Stimulated activated memory B cell treated with anti-CD40 and anti-IgM and Interleukin-4, amounts not matched to agents 10 μg/mL and 1 μg/mL and 100 μg/mL, for 72 hours (primary cell): ENCODE measurements around the gene TRPM3.
"Not testable (repeated sequence)": the region's sequence is repeated elsewhere in the genome, so short reads cannot be mapped to it uniquely, and the experiment has no call there.

Source experiments
- ATAC-seq: fragments of 150-1000 bp; cut with Tn5 transposase; 2 replicates; pipeline ENCODE4 v1.10.0; 2021
- H3K27ac Mint-ChIP-seq: one replicate; pipeline ENCODE4 v1.8.0; 2022; ENCODE audit warnings: mild to moderate bottlenecking, mixed read lengths
- H3K27me3 Mint-ChIP-seq: one replicate; pipeline ENCODE4 v1.8.0; 2022; ENCODE audit warnings: mixed read lengths
- H3K36me3 Mint-ChIP-seq: one replicate; pipeline ENCODE4 v1.8.0; 2022; ENCODE audit warnings: mixed read lengths
- H3K4me1 Mint-ChIP-seq: one replicate; pipeline ENCODE4 v1.8.0; 2022; ENCODE audit warnings: mixed read lengths
- H3K4me3 Mint-ChIP-seq: one replicate; pipeline ENCODE4 v1.8.0; 2022; ENCODE audit warnings: mild to moderate bottlenecking, moderate library complexity, mixed read lengths
- H3K9me3 Mint-ChIP-seq: one replicate; pipeline ENCODE4 v1.8.0; 2022; ENCODE audit warnings: mixed read lengths

The TRPM3 gene

GRCh38 chr9:70795841-70796240 lies 325.6 kb downstream of the TRPM3 start:
- no peak overlapping the region for H3K27ac Mint-ChIP-seq
- no peaks in the 10 kb centered on the region for H3K4me1 Mint-ChIP-seq
- no peaks in the 10 kb centered on the region for H3K27me3 Mint-ChIP-seq
- ATAC-seq: no peak
- H3K4me3 Mint-ChIP-seq: no peak overlapping the region
- no peaks in the 10 kb centered on the region for H3K36me3 Mint-ChIP-seq
- no peaks in the 10 kb centered on the region for H3K9me3 Mint-ChIP-seq

GRCh38 chr9:70792796-70793195 lies 328.6 kb downstream of the TRPM3 start:
- no peak overlapping the region for H3K4me3 Mint-ChIP-seq
- H3K9me3 Mint-ChIP-seq: no peaks in the 10 kb centered on the region
- ATAC-seq: no peak
- no peaks in the 10 kb centered on the region for H3K36me3 Mint-ChIP-seq
- H3K27me3 Mint-ChIP-seq: no peaks in the 10 kb centered on the region
- no peak overlapping the region for H3K27ac Mint-ChIP-seq
- no peaks in the 10 kb centered on the region for H3K4me1 Mint-ChIP-seq

- no peak overlapping the region for H3K27ac Mint-ChIP-seq
- no peaks in the 10 kb centered on the region for H3K36me3 Mint-ChIP-seq
- H3K4me1 Mint-ChIP-seq: no peaks in the 10 kb centered on the region
- H3K9me3 Mint-ChIP-seq: no peaks in the 10 kb centered on the region
- ATAC-seq: no peak
- H3K27me3 Mint-ChIP-seq: no peaks in the 10 kb centered on the region
- no peak overlapping the region for H3K4me3 Mint-ChIP-seq
These were observed 329.5 kb downstream of the TRPM3 start for GRCh38 chr9:70791936-70792335.

GRCh38 chr9:70789086-70789485 lies 332.3 kb downstream of the TRPM3 start:
- H3K27me3 Mint-ChIP-seq: no peaks in the 10 kb centered on the region
- no peak for ATAC-seq
- H3K27ac Mint-ChIP-seq: no peak overlapping the region
- no peaks in the 10 kb centered on the region for H3K4me1 Mint-ChIP-seq
- no peaks in the 10 kb centered on the region for H3K9me3 Mint-ChIP-seq
- no peak overlapping the region for H3K4me3 Mint-ChIP-seq
- no peaks in the 10 kb centered on the region for H3K36me3 Mint-ChIP-seq

DNA sequence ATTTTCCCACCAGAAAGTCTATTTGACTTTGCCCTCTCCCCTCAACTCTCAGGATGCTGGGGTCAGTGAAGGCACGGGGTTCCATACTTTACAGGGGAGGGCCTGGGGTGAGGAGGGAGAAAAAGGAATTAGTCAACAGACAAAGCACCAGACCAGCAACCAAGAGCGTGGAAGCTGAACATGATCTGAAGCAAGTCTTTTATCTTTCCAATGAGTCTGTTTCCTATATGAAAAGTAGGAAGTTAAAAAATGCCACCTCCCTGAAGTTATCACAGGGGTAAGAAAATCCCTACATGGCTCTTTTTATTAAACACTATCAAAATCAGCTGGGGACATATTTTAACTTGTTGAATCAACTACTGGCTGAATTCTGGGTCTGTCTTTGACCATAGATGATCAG lies 337.0 kb downstream of the TRPM3 start:
- Mint-ChIP-seq H3K4me3 (no peak overlapping the region), H3K4me1 (no peaks in the 10 kb centered on the region), H3K27ac (no peak overlapping the region), H3K27me3 (no peaks in the 10 kb centered on the region), H3K9me3 (no peaks in the 10 kb centered on the region), H3K36me3 (no peaks in the 10 kb centered on the region)
- ATAC-seq: no peak

GRCh38 chr9:70778568-70778967 lies 342.9 kb downstream of the TRPM3 start:
- Mint-ChIP-seq H3K9me3 (no peaks in the 10 kb centered on the region), H3K36me3 (no peaks in the 10 kb centered on the region), H3K4me1 (no peaks in the 10 kb centered on the region), H3K27ac (no peak overlapping the region), H3K27me3 (no peaks in the 10 kb centered on the region), H3K4me3 (no peak overlapping the region)
- no peak for ATAC-seq

DNA sequence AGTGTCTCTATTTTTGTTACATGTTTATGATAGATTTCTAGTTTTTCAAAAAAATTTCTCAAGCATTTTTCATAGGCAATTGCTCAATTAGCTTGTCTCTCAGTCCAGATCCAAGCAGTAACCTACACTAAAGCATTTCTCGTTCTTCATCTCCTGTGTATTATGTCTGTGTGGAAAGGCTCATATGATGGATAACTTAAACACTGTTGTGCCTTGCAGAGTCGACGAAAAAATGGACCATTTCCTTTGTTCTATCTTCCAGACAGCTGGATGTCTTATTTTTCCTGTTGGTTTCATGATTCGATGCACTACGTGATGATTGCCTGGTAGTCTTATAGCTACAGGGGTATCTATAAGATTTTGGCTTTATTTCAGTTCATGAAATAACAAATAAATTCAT lies 347.8 kb downstream of the TRPM3 start:
- Mint-ChIP-seq H3K4me3 (no peak overlapping the region), H3K9me3 (no peaks in the 10 kb centered on the region), H3K4me1 (no peaks in the 10 kb centered on the region), H3K27me3 (no peaks in the 10 kb centered on the region), H3K27ac (no peak overlapping the region), H3K36me3 (no peaks in the 10 kb centered on the region)
- ATAC-seq: no peak

DNA sequence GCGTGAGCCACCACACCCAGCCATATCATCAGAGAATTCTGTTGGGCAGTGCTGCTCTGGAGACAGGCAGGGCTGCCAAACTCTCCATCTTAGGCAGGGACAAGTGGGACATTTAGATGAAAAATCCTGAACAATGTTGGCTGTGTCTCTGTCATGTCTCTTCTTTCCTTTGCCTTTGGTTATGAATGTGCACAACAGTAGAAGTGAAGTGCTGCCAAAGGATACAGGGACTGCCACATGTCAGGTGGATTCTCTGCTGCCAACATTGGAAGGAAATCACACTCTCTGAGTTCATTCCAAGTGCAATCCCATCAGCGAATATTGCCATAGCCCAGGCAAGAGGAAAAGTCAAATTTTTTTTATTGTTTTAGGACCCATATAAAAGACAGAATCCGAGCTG lies 348.8 kb downstream of the TRPM3 start:
- Mint-ChIP-seq H3K4me1 (no peaks in the 10 kb centered on the region), H3K4me3 (no peak overlapping the region), H3K27me3 (no peaks in the 10 kb centered on the region), H3K9me3 (no peaks in the 10 kb centered on the region), H3K27ac (no peak overlapping the region), H3K36me3 (no peaks in the 10 kb centered on the region)
- ATAC-seq: no peak

DNA sequence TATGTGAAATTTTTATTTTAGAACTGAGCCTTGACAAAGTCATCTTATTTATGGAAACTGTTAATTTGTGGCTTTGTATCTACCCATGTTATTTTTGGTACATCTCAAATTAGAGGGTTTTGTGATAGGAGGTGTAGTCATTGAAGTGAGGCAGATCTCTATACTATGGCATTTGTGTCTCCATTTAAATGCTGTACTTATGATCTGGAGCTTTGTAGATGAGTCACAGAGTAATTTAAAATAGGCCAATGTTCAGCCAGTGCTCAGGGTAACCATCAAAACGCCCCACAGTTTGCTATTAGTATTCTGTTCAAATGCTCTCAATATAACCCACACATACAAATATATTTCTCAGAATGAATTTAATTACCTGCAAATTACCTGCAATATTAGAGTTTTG lies 355.5 kb downstream of the TRPM3 start:
- no peaks in the 10 kb centered on the region for H3K27me3 Mint-ChIP-seq
- H3K4me3 Mint-ChIP-seq: no peak overlapping the region
- H3K9me3 Mint-ChIP-seq: no peaks in the 10 kb centered on the region
- no peaks in the 10 kb centered on the region for H3K36me3 Mint-ChIP-seq
- no peak overlapping the region for H3K27ac Mint-ChIP-seq
- H3K4me1 Mint-ChIP-seq: no peaks in the 10 kb centered on the region
- ATAC-seq: no peak

- ATAC-seq: no peak
- Mint-ChIP-seq H3K36me3 (no peaks in the 10 kb centered on the region), H3K4me3 (no peak overlapping the region), H3K9me3 (peaks cover 8% of the 10 kb centered on the region), H3K27ac (no peak overlapping the region), H3K4me1 (no peaks in the 10 kb centered on the region), H3K27me3 (peaks cover 9% of the 10 kb centered on the region)
These were observed 360.2 kb downstream of the TRPM3 start for GRCh38 chr9:70761139-70761670.

DNA sequence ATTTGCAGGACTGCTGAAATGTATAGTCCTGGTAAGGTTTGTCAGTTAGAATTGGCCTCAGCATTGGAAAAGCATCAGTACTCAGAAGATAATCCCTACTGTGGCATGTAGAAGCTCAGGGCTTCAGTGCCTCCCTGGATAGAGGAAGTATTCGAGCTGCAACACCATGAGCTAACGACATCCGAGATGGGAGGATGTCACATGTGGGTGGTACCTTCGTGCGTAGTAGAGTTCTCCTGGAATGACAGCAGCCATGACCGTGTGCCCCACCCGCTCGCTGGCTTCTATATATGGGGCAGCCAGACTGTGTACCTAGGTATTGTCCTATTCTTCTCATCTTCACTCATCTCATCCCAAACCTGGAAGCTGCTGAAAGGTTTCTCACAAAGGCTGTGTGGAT lies 361.2 kb downstream of the TRPM3 start:
- Mint-ChIP-seq H3K9me3 (peaks cover 11% of the 10 kb centered on the region), H3K27ac (no peak overlapping the region), H3K36me3 (no peaks in the 10 kb centered on the region), H3K4me3 (no peak overlapping the region), H3K4me1 (no peaks in the 10 kb centered on the region), H3K27me3 (peaks cover 9% of the 10 kb centered on the region)
- no peak for ATAC-seq

DNA sequence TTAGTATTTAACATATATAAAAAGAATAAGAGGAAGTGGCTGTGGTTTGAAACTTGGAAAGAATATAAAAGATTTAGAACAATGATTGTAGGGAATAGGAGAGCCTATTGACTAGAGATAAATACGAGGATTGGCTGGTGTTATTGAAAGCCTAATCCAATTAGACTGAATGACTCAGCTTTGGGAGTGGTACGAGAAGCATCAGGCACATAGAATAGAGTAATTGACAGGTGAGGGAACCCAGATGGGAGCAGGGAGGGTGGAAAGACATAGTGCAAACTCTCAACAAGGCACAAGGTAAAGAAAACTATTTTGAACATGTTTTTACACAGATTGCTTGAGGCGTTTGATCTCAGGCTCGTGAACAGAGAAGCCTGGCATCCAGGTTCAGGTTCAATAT lies 368.1 kb downstream of the TRPM3 start:
- Mint-ChIP-seq H3K27ac (no peak overlapping the region), H3K4me3 (no peak overlapping the region), H3K4me1 (no peaks in the 10 kb centered on the region), H3K27me3 (peaks cover 17% of the 10 kb centered on the region), H3K9me3 (peaks cover 13% of the 10 kb centered on the region), H3K36me3 (no peaks in the 10 kb centered on the region)
- ATAC-seq: no peak

DNA sequence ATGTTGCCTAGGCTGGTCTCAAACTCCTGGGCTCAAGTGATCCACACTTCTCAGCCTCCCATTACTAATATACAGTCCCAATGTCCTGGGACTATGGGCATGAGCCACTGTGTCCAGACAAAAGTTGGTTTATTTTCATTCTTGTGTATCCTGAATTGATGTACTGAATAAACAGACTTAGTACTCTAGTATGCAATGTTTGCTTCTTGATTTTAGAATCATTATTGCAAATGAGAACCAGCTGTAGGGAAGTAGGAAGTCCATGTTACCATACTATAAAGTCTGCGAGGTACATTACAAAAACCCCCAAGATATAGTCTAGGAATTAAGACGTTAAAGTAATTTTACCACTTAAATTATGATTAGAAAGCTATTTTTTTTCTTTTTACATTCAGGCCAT lies 372.4 kb downstream of the TRPM3 start:
- Mint-ChIP-seq H3K36me3 (no peaks in the 10 kb centered on the region), H3K9me3 (peaks cover 2% of the 10 kb centered on the region), H3K4me1 (no peaks in the 10 kb centered on the region), H3K4me3 (no peak overlapping the region), H3K27ac (no peak overlapping the region), H3K27me3 (peaks cover 8% of the 10 kb centered on the region)
- no peak for ATAC-seq

GRCh38 chr9:70747261-70747718 lies 374.1 kb downstream of the TRPM3 start:
- Mint-ChIP-seq H3K27me3 (no peaks in the 10 kb centered on the region), H3K4me3 (no peak overlapping the region), H3K4me1 (no peaks in the 10 kb centered on the region), H3K36me3 (no peaks in the 10 kb centered on the region), H3K9me3 (no peaks in the 10 kb centered on the region), H3K27ac (no peak overlapping the region)
- no peak for ATAC-seq

DNA sequence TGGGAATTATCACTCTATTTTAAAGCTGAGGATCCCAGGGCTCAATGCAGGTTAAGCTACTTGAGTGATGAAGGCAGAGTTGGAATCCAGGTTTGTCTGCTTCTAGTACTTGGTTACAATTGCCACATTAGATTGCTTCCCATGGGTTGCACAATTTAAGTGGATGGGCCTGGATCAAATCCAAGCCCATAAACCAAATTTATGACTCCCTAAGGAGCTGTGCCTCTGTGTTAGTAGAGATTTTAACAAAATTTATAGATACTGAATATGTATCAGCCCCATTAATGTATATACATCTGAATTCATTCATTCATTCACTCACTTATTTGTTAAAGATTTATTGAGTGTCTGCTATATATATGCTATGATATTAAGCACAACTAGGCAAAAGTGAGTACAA lies 374.7 kb downstream of the TRPM3 start:
- H3K36me3 Mint-ChIP-seq: no peaks in the 10 kb centered on the region
- no peaks in the 10 kb centered on the region for H3K4me1 Mint-ChIP-seq
- H3K9me3 Mint-ChIP-seq: no peaks in the 10 kb centered on the region
- no peaks in the 10 kb centered on the region for H3K27me3 Mint-ChIP-seq
- H3K27ac Mint-ChIP-seq: no peak overlapping the region
- no peak for ATAC-seq
- H3K4me3 Mint-ChIP-seq: no peak overlapping the region

- Mint-ChIP-seq H3K27ac (no peak overlapping the region), H3K9me3 (no peaks in the 10 kb centered on the region), H3K27me3 (no peaks in the 10 kb centered on the region), H3K4me3 (no peak overlapping the region), H3K36me3 (no peaks in the 10 kb centered on the region), H3K4me1 (no peaks in the 10 kb centered on the region)
- no peak for ATAC-seq
These were observed 375.1 kb downstream of the TRPM3 start for GRCh38 chr9:70746316-70746715.

- H3K4me3 Mint-ChIP-seq, H3K36me3 Mint-ChIP-seq, H3K9me3 Mint-ChIP-seq, H3K4me1 Mint-ChIP-seq, H3K27ac Mint-ChIP-seq, ATAC-seq, H3K27me3 Mint-ChIP-seq: not testable (repeated sequence)
These were observed 396.6 kb downstream of the TRPM3 start for GRCh38 chr9:70724794-70725193.
